SH-SY5Y (cell line): ENCODE data around the gene NAA80.

Experiments
- GATA2 ChIP-seq: IDR thresholded peaks from 2 replicates; pipeline ENCODE4 v1.6.1; 2011; ENCODE audit warnings: mild to moderate bottlenecking, low read depth, low read length
- GATA3 ChIP-seq: IDR thresholded peaks from 2 replicates; pipeline ENCODE4 v1.6.1; 2011; ENCODE audit warnings: low read depth, mild to moderate bottlenecking, low read length, moderate library complexity

- no peak for TF ChIP-seq GATA2
- no peak for TF ChIP-seq GATA3
Measured at GRCh38 chr3:50323614-50324199, 24.5 kb upstream of the NAA80 start.
